ENCODE results near the gene MELTF. TPM values are rescaled to one million over a fixed set of nuclear protein-coding genes. Genes with fewer than 3 reads are reported as not detected.

The MELTF gene
- total and polyA plus RNA-seq, 9 of the 15 experiments (the other 6 are each of a cell fraction or from before 2014, with no cell fraction given): 0.35 to 10.5 (median 4.5) TPM

DNA sequence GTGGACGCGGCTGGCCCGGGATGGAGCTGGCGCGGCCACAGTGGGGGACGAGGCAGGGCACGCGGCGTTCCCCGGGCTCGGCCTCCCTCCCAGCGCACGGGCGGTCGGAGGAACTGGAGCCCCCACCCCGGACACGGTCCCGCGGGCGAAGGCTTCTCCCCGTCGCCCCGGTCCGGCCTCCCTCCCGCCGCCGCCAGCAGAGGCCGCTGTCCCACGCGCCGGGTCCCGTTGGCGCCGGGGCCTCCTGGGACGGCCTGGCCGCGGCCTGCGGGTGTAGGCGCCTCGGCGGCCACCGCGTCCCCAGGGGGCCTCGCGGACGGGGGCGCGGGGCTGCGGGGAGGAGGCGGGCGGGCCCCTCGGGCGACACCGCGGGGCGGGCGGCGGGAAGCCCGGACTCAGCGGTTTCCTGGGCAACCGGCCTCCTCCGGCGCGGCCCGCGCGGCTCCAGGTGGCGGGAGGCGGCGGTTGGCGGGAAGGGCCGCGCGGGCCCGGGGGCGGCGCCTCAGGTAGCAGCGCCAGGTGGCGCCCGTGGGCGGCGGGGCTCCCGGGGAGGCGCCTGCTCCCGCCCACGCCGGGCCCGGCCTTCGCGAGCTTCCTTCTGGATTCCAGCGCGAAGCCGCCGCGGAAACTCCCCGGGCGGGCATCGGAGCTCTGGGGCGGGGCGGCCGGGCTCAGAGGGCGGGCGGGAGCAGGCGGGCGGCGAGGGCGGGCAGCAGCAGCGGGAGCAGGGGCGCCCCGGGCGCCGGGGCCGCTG, 26.7 kb downstream of the MELTF start:
- Histone ChIP-seq H3K9me3 (replicated peaks; ENCODE audit: control insufficient read depth, insufficient read depth, low read depth, low read length) (no peaks in the 10 kb centered on the region), H3K27ac (ENCODE audit: extremely low read depth, low read depth, low read length) (peak overlapping the region; percentile 74), H4K20me1 (replicated peaks; ENCODE audit: control insufficient read depth, insufficient read depth, low read length) (no peaks in the 10 kb centered on the region), H3K27me3 (ENCODE audit: control insufficient read depth in 2 of 2, insufficient read depth in 2 of 2, low read length in 2 of 2) (no peaks in the 10 kb centered on the region), H3K4me3 (peak overlapping the region; percentile 38), H3K36me3 (ENCODE audit: control insufficient read depth, insufficient read depth, low read length) (no peaks in the 10 kb centered on the region), H3K79me2 (ENCODE audit: control insufficient read depth, insufficient read depth, low read length) (no peaks in the 10 kb centered on the region), H3K4me2 (ENCODE audit: insufficient read depth, low read length) (peak overlapping the region; percentile 39; the same call in 1 of the 2 replicates), H2AFZ (ENCODE audit: low read depth, low read length) (peak overlapping the region; percentile 85), H3K9me1 (ENCODE audit: control insufficient read depth, insufficient read depth, low read length) (no peaks in the 10 kb centered on the region), H3K4me1 (replicated peaks in 1 of 2; ENCODE audit: control insufficient read depth in 2 of 2, insufficient read depth in 2 of 2, low read length in 2 of 2) (peaks cover 3 to 45% of the 10 kb centered on the region in 2 experiments; a peak in 3 of 5 replicates), H3K9ac (ENCODE audit: insufficient read depth in 1 of 2, low read depth in 2 of 2, low read length in 2 of 2) (peak overlapping the region; percentile 62 to 96; a peak in 3 of 4 replicates)
- 2% methylated on average over 24 of the region's 113 CpGs for WGBS (ENCODE audit: insufficient coverage, low coverage, missing lambda C conversion rate)
- POLR2A ChIA-PET: interaction anchor here (0.6 to 1.8 kb wide), 3 partner anchors 16 to 33 kb away, joined by 3 to 4 read pairs (median 4); no protein-coding TSS in a partner anchor
- DNase-seq (ENCODE audit: extremely low read depth in 1 of 4, low spot score in 3 of 4): peak; percentile 87 to 99 (median 97)
- no TSS peak for BruUV-seq (replicated peaks)
- FAIRE-seq: no peak
- intact Hi-C loops (cut with micrococcal nuclease): loop anchor here (5.0 kb wide), 1 partner anchor 184 kb away; no protein-coding TSS in a partner anchor
- CTCF ChIA-PET (ENCODE audit: low intra/inter-chr PET ratio): interaction anchor here (0.6 to 2.1 kb wide), 4 partner anchors 51 to 507 kb away, joined by 5 to 26 read pairs (median 8); no protein-coding TSS in a partner anchor
- peak; percentile 90 for ATAC-seq
- in situ Hi-C loops (cut with MboI): no loop called here
- TF ChIP-seq EP300 (IDR thresholded peaks at IDR 0.05; ENCODE audit: low read length): no peak
- TF ChIP-seq NCOR1 (IDR thresholded peaks at IDR 0.05): no peak
- TF ChIP-seq NR2C2 (CRISPR knock-in tag; IDR thresholded peaks at IDR 0.05): no peak
- TF ChIP-seq NR2C2 (tag; IDR thresholded peaks at IDR 0.05): peak; percentile 33; the same call in 1 of the 2 replicates
- no peak for TF ChIP-seq ZNF764 (CRISPR knock-in tag; IDR thresholded peaks at IDR 0.05; ENCODE audit: low read depth)
- TF ChIP-seq ZNF57 (CRISPR knock-in tag; IDR thresholded peaks at IDR 0.05): no peak
- no peak for TF ChIP-seq SMAD2 (IDR thresholded peaks at IDR 0.05; ENCODE audit: low read depth, low read length)
- no peak for TF ChIP-seq JUN (IDR thresholded peaks at IDR 0.05; ENCODE audit: borderline replicate concordance, low read depth, low read length)
- TF ChIP-seq JUN (CRISPR knock-in tag; IDR thresholded peaks at IDR 0.05; ENCODE audit: borderline replicate concordance): no peak
- TF ChIP-seq RBFOX2 (IDR thresholded peaks at IDR 0.05; ENCODE audit: low read depth, low read length): peak; percentile 66
- peak; percentile 100 for TF ChIP-seq RB1 (IDR thresholded peaks at IDR 0.05; ENCODE audit: low read depth)
- no peak for TF ChIP-seq RHOXF2B (CRISPR knock-in tag; conservative IDR thresholded peaks at IDR 0.05)
- TF ChIP-seq CCNT2 (IDR thresholded peaks at IDR 0.05; ENCODE audit: borderline replicate concordance, extremely low read depth, insufficient read length, low read depth, low read length): peak; percentile 83
- TF ChIP-seq RBM34 (IDR thresholded peaks at IDR 0.05; ENCODE audit: borderline replicate concordance, insufficient read depth, low read length): no peak
- peak; percentile 46 for TF ChIP-seq RBM25 (IDR thresholded peaks at IDR 0.05; ENCODE audit: low read depth, low read length, severe bottlenecking)
- no peak for TF ChIP-seq EWSR1 (IDR thresholded peaks at IDR 0.05; ENCODE audit: borderline replicate concordance, low read depth, partially characterized antibody)
- TF ChIP-seq ZNF668 (CRISPR knock-in tag; IDR thresholded peaks at IDR 0.05): no peak
- no peak for TF ChIP-seq ZNF512 (tag; IDR thresholded peaks at IDR 0.05)
- TF ChIP-seq ZNF695 (CRISPR knock-in tag; IDR thresholded peaks at IDR 0.05): no peak
- no peak for TF ChIP-seq SRSF3 (IDR thresholded peaks at IDR 0.05; ENCODE audit: insufficient read depth, low read length)
- no peak for TF ChIP-seq PRMT5 (CRISPR knock-in tag; IDR thresholded peaks at IDR 0.05)
- no peak for TF ChIP-seq MBD2 (IDR thresholded peaks at IDR 0.05; ENCODE audit: borderline replicate concordance, low read depth)

All from K562 (cell line).